Osteoblast (primary cell): Measurements from ENCODE around the gene MRPL14. TPM values are rescaled to one million over a fixed set of nuclear protein-coding genes. Genes with fewer than 3 reads are reported as not detected.

Experiments used
- DNase-seq: peaks from one replicate; pipeline ENCODE4 v3.0.0; 2011; ENCODE audit warnings: low spot score, mixed read lengths; ENCODE audit not compliant: insufficient read length; ENCODE audit errors: missing footprints
- H2AFZ ChIP-seq: 2 replicates; pipeline ENCODE4 v1.6.0; 2011; ENCODE audit warnings: mild to moderate bottlenecking, low read length
- H3K27ac ChIP-seq: 2 replicates; pipeline ENCODE4 v1.5.1; 2011; ENCODE audit warnings: mild to moderate bottlenecking, low read depth, low read length, moderate library complexity
- H3K27me3 ChIP-seq: 2 replicates; pipeline ENCODE4 v1.6.0; 2012; ENCODE audit warnings: mild to moderate bottlenecking, control low read depth, inconsistent platforms, low read length, moderate library complexity; ENCODE audit not compliant: insufficient read depth
- H3K36me3 ChIP-seq: 2 replicates; pipeline ENCODE4 v1.5.1; 2011; ENCODE audit warnings: mild to moderate bottlenecking, low read length, control low read depth, moderate library complexity; ENCODE audit not compliant: insufficient read depth
- H3K4me1 ChIP-seq: 2 replicates; pipeline ENCODE4 v1.5.1; 2011; ENCODE audit warnings: mild to moderate bottlenecking, low read length, control low read depth, moderate library complexity; ENCODE audit not compliant: insufficient read depth
- H3K4me2 ChIP-seq: 2 replicates; pipeline ENCODE4 v1.6.0; 2011; ENCODE audit warnings: mild to moderate bottlenecking, low read length; ENCODE audit not compliant: insufficient read depth
- H3K4me3 ChIP-seq: fragments of 200-600 bp; sonication (generic); 3 replicates; pipeline ENCODE4 v1.5.1; 2012; ENCODE audit warnings: mild to moderate bottlenecking, low read length, inconsistent platforms; ENCODE audit not compliant: insufficient read depth
- H3K79me2 ChIP-seq: 2 replicates; pipeline ENCODE4 v1.6.0; 2012; ENCODE audit warnings: mild to moderate bottlenecking, low read length, control low read depth, inconsistent platforms; ENCODE audit not compliant: insufficient read depth
- H3K9me3 ChIP-seq: 2 replicates; pipeline ENCODE4 v1.5.1; 2011; ENCODE audit warnings: low read depth, low read length, control low read depth
- H4K20me1 ChIP-seq: 2 replicates; pipeline ENCODE4 v1.6.0; 2012; ENCODE audit warnings: mild to moderate bottlenecking, low read length, control low read depth; ENCODE audit not compliant: insufficient read depth
- CTCF ChIP-seq: IDR thresholded peaks from 2 replicates; pipeline ENCODE4 v1.5.1; 2011; ENCODE audit warnings: mild to moderate bottlenecking, low read depth, low read length, moderate library complexity; ENCODE audit errors: extremely low read depth
- total RNA-seq: library from RNA; depleted of rRNA; stranded (reverse); fragments of >200 nt; gene quantifications from 2 replicates; pipeline ENCODE4 v1.2.3, GENCODE V29; 2012

The MRPL14 gene
- total RNA-seq, 1 donor, result 49.9 TPM

GRCh38 chr6:44087623-44088022 is 39.6 kb downstream of the MRPL14 start:
- Histone ChIP-seq H3K9me3 (no peaks in the 10 kb centered on the region), H3K27me3 (no peaks in the 10 kb centered on the region), H4K20me1 (no peaks in the 10 kb centered on the region), H3K27ac (no peak overlapping the region), H3K79me2 (no peaks in the 10 kb centered on the region), H3K4me3 (no peak overlapping the region), H2AFZ (no peak overlapping the region), H3K4me1 (no peaks in the 10 kb centered on the region), H3K36me3 (no peaks in the 10 kb centered on the region), H3K4me2 (no peak overlapping the region)
- no peak for TF ChIP-seq CTCF
- DNase-seq, result no peak

DNA sequence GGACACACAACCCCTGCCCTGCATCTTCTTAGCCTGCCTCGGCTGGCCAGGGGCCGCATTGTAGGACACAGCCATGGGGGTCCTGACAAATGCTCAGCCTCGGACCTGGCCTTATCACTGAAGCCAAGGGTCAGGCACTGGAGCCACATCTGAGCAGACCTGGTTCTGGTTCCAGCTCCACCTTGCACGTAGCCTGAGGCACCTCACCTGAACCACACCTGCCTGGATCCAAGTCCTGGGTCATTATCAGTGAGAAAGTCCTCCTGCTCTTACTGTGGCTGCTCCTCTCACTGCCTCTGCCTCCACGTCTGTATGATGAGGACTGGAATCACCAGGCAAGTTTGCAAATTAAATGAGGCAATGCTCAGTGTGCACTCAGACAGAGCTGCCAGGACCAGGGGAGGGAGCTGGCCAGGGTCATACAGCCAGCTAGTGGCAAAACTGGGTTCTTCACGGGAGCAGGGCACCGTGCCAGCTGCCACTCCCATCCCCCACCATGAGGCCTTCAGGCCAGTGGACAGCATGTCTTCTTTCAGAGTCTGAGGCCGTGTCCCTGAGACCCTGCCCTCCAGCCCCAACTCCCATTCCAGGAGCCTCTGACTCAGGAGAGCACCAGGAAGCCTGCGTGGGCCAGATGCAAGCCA is 40.2 kb downstream of the MRPL14 start:
- Histone ChIP-seq H2AFZ (no peak overlapping the region), H3K79me2 (no peaks in the 10 kb centered on the region), H3K4me1 (no peaks in the 10 kb centered on the region), H3K27me3 (no peaks in the 10 kb centered on the region), H3K4me3 (no peak overlapping the region), H3K4me2 (no peak overlapping the region), H3K27ac (no peak overlapping the region), H3K36me3 (no peaks in the 10 kb centered on the region), H3K9me3 (no peaks in the 10 kb centered on the region), H4K20me1 (no peaks in the 10 kb centered on the region)
- TF ChIP-seq CTCF, result no peak
- no peak for DNase-seq

GRCh38 chr6:44085219-44085618 is 42.0 kb downstream of the MRPL14 start:
- DNase-seq, result no peak
- Histone ChIP-seq H3K9me3 (no peaks in the 10 kb centered on the region), H3K27ac (no peak overlapping the region), H3K36me3 (no peaks in the 10 kb centered on the region), H3K4me2 (no peak overlapping the region), H3K79me2 (no peaks in the 10 kb centered on the region), H3K27me3 (no peaks in the 10 kb centered on the region), H3K4me3 (no peak overlapping the region), H3K4me1 (no peaks in the 10 kb centered on the region), H2AFZ (no peak overlapping the region), H4K20me1 (no peaks in the 10 kb centered on the region)
- TF ChIP-seq CTCF, result no peak

- H2AFZ ChIP-seq, result no peak overlapping the region
- H3K27ac ChIP-seq, result no peak overlapping the region
- H3K4me3 ChIP-seq, result no peak overlapping the region
- peak; percentile 60 for DNase-seq
- no peaks in the 10 kb centered on the region for H4K20me1 ChIP-seq
- H3K9me3 ChIP-seq, result no peaks in the 10 kb centered on the region
- no peak for TF ChIP-seq CTCF
- no peaks in the 10 kb centered on the region for H3K4me1 ChIP-seq
- H3K36me3 ChIP-seq, result no peaks in the 10 kb centered on the region
- no peak overlapping the region for H3K4me2 ChIP-seq
- no peaks in the 10 kb centered on the region for H3K79me2 ChIP-seq
- H3K27me3 ChIP-seq, result no peaks in the 10 kb centered on the region
Observed at GRCh38 chr6:44084231-44085014, 42.8 kb downstream of the MRPL14 start.
